ENCODE data around the gene GFRA1.
"Not testable (repeated sequence)": the region's sequence is repeated elsewhere in the genome, so short reads cannot be mapped to it uniquely, and the experiment has no call there.

The GFRA1 gene

GRCh38 chr10:116067825-116068224 lies 205.2 kb downstream of the GFRA1 start:
- DNase-seq (ENCODE audit: low spot score), result no peak

GRCh38 chr10:116063107-116063506 lies 209.9 kb downstream of the GFRA1 start:
- DNase-seq (ENCODE audit: low spot score), result no peak

- DNase-seq (ENCODE audit: low spot score), result no peak
These were observed 212.1 kb downstream of the GFRA1 start for GRCh38 chr10:116060864-116061263.

GRCh38 chr10:116059320-116059719 lies 213.7 kb downstream of the GFRA1 start:
- no peak for DNase-seq (ENCODE audit: low spot score)

- no peak for DNase-seq (ENCODE audit: low spot score)
These were observed 216.3 kb downstream of the GFRA1 start for GRCh38 chr10:116056445-116057293.

GRCh38 chr10:116055917-116056252 lies 217.1 kb downstream of the GFRA1 start:
- DNase-seq (ENCODE audit: low spot score), result no peak

GRCh38 chr10:116055252-116055916 lies 217.6 kb downstream of the GFRA1 start:
- DNase-seq (ENCODE audit: low spot score), result no peak

GRCh38 chr10:116053910-116054309 lies 219.1 kb downstream of the GFRA1 start:
- no peak for DNase-seq (ENCODE audit: low spot score)

- not testable (repeated sequence) for DNase-seq (ENCODE audit: low spot score)
These were observed 219.8 kb downstream of the GFRA1 start for GRCh38 chr10:116053009-116053730.

GRCh38 chr10:116052522-116052921 lies 220.5 kb downstream of the GFRA1 start:
- DNase-seq (ENCODE audit: low spot score), result not testable (repeated sequence)

- no peak for DNase-seq (ENCODE audit: low spot score)
These were observed 223.1 kb downstream of the GFRA1 start for GRCh38 chr10:116049974-116050304.

- DNase-seq (ENCODE audit: low spot score), result no peak
These were observed 223.6 kb downstream of the GFRA1 start for GRCh38 chr10:116049158-116049973.

GRCh38 chr10:116045366-116046356 lies 227.3 kb downstream of the GFRA1 start:
- DNase-seq (ENCODE audit: low spot score), result no peak

GRCh38 chr10:116044801-116045248 lies 228.2 kb downstream of the GFRA1 start:
- DNase-seq (ENCODE audit: low spot score), result no peak

GRCh38 chr10:116043861-116044260 lies 229.1 kb downstream of the GFRA1 start:
- DNase-seq (ENCODE audit: low spot score), result no peak

- no peak for DNase-seq (ENCODE audit: low spot score)
These were observed 229.7 kb downstream of the GFRA1 start for GRCh38 chr10:116043304-116043703.

- DNase-seq (ENCODE audit: low spot score), result no peak
These were observed 231.1 kb downstream of the GFRA1 start for GRCh38 chr10:116041948-116042347.

- no peak for DNase-seq (ENCODE audit: low spot score)
These were observed 233.4 kb downstream of the GFRA1 start for GRCh38 chr10:116039612-116040011.

- DNase-seq (ENCODE audit: low spot score), result no peak
These were observed 234.7 kb downstream of the GFRA1 start for GRCh38 chr10:116038259-116038658.

GRCh38 chr10:116035406-116035805 lies 237.6 kb downstream of the GFRA1 start:
- not testable (repeated sequence) for DNase-seq (ENCODE audit: low spot score)

- no peak for DNase-seq (ENCODE audit: low spot score)
These were observed 242.4 kb downstream of the GFRA1 start for GRCh38 chr10:116030576-116030975.
